ENCODE data around the gene NT5C1A. TPM values are rescaled to one million over a fixed set of nuclear protein-coding genes. Genes with fewer than 3 reads are reported as not detected.

Gene NT5C1A
- total and polyA plus RNA-seq, 4 donors, result not detected

DNA sequence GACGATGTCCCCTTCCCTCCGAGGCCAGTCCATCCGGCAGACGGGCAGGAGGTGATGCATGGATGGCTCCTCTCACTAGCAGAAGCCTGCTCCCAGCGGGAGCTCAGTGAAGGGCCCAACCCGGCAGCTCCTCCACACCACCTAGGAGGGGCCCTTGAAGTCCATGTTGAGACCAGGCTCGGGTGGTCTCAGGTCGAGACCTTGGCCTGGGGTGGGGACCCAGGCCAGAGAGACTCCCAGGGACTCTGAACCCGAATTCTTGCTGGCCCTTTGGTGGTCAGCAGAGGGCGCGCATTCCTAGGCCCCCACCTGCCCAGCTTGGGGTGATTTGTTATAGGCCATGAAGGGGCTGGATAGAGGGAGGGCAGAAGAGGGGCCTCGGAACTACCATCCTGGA is 642 bp upstream of the NT5C1A start:
- peaks cover 3 to 32% (median 19%) of the 10 kb centered on the region in 3 donors for H3K27me3 ChIP-seq (ENCODE audit: control insufficient read depth in 3 of 3, insufficient read depth in 3 of 3, low read length in 2 of 3)
- H3K4me3 ChIP-seq, result no peak overlapping the region
- ATAC-seq (ENCODE audit: insufficient read depth, low FRiP score) (no peak), DNase-seq (no peak)
- peaks cover 0 to 3% (median 0%) of the 10 kb centered on the region in 4 donors for H3K9me3 ChIP-seq (ENCODE audit: control insufficient read depth in 4 of 4, insufficient read depth in 3 of 4, low read length in 3 of 4)
- no peak overlapping the region for H3K27ac ChIP-seq (ENCODE audit: low read depth in 1 of 2, low read length in 1 of 2)
- H3K36me3 ChIP-seq (ENCODE audit: control insufficient read depth in 4 of 4, insufficient read depth in 4 of 4, low read length in 4 of 4), result no peaks in the 10 kb centered on the region
- peaks cover 0 to 12% (median 7%) of the 10 kb centered on the region in 5 donors for H3K4me1 ChIP-seq (ENCODE audit: control insufficient read depth in 5 of 5, insufficient read depth in 5 of 5, low read length in 5 of 5)
- H3K9ac ChIP-seq (ENCODE audit: insufficient read depth in 1 of 2, low read length in 2 of 2), result no peak overlapping the region
- TF ChIP-seq, protein P1, sequence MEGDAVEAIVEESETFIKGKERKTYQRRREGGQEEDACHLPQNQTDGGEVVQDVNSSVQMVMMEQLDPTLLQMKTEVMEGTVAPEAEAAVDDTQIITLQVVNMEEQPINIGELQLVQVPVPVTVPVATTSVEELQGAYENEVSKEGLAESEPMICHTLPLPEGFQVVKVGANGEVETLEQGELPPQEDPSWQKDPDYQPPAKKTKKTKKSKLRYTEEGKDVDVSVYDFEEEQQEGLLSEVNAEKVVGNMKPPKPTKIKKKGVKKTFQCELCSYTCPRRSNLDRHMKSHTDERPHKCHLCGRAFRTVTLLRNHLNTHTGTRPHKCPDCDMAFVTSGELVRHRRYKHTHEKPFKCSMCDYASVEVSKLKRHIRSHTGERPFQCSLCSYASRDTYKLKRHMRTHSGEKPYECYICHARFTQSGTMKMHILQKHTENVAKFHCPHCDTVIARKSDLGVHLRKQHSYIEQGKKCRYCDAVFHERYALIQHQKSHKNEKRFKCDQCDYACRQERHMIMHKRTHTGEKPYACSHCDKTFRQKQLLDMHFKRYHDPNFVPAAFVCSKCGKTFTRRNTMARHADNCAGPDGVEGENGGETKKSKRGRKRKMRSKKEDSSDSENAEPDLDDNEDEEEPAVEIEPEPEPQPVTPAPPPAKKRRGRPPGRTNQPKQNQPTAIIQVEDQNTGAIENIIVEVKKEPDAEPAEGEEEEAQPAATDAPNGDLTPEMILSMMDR (IDR thresholded peaks at IDR 0.05; ENCODE audit: control extremely low read depth, extremely low read depth), result no peak
- WGBS, 2 donors, result 28 to 44% methylated on average over 12 of the region's 12 CpGs

DNA sequence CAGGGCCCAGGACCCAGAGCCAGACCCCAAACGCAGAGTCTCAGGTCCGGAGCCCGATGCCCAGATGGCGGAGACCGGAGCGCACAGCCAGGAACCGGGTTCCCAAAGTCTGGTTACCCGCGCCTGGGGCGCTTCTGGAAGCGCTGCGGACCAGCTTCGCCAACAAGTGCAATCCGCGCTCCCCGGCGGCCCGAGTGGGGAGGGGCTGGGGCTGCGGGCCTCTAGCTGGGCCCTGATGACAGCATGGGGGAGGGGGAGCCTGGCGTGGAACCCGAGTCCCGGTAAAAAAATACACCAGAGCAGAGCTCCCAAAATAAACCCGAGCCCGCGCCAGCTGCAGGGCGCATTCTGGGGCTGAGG is 494 bp downstream of the NT5C1A start:
- Histone ChIP-seq H3K9ac (ENCODE audit: insufficient read depth in 1 of 2, low read length in 2 of 2) (no peak overlapping the region), H3K36me3 (ENCODE audit: control insufficient read depth in 4 of 4, insufficient read depth in 4 of 4, low read length in 4 of 4) (no peaks in the 10 kb centered on the region), H3K4me1 (ENCODE audit: control insufficient read depth in 5 of 5, insufficient read depth in 5 of 5, low read length in 5 of 5) (peaks cover 0 to 12% (median 5%) of the 10 kb centered on the region in 5 donors), H3K27me3 (ENCODE audit: control insufficient read depth in 3 of 3, insufficient read depth in 3 of 3, low read length in 2 of 3) (peaks cover 3 to 33% (median 19%) of the 10 kb centered on the region in 3 donors), H3K27ac (ENCODE audit: low read depth in 1 of 2, low read length in 1 of 2) (peak overlapping the region in 1 of 2 donors; percentile 47), H3K4me3 (no peak overlapping the region), H3K9me3 (ENCODE audit: control insufficient read depth in 4 of 4, insufficient read depth in 3 of 4, low read length in 3 of 4) (peaks cover 0 to 3% (median 0%) of the 10 kb centered on the region in 4 donors)
- TF ChIP-seq, protein P1 (IDR thresholded peaks at IDR 0.05; ENCODE audit: control extremely low read depth, extremely low read depth), result no peak
- 2 to 4% methylated on average over 26 of the region's 26 CpGs for WGBS, 2 donors
- ATAC-seq (ENCODE audit: insufficient read depth, low FRiP score) (no peak), DNase-seq (peak; percentile 27 to 55 (median 41))

DNA sequence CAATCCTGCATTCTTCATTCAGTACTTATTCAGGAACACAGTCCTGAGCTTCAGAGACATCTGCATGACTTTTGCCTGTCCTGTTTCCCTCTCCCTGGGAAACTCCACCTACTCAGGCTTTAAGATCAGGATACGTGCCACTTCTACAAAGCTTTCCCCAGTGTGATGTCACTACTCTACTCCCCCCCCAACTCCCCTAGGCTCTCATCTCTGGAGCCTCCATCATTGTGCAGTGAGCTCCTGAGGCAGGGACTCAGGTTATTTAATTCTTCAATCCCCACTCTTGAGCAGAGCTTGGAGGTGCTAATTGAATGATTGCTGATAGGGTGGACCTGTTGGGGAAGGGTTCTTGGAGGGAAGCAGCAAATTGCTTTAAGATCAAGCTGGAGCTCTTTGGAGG is 1.2 kb downstream of the NT5C1A start:
- H3K36me3 ChIP-seq (ENCODE audit: control insufficient read depth in 4 of 4, insufficient read depth in 4 of 4, low read length in 4 of 4), result no peaks in the 10 kb centered on the region
- H3K4me3 ChIP-seq, result no peak overlapping the region
- no peak for DNase-seq
- 56 to 63% methylated on average over 1 of the region's 1 CpG for WGBS, 2 donors
- no peak overlapping the region for H3K27ac ChIP-seq (ENCODE audit: low read depth in 1 of 2, low read length in 1 of 2)
- H3K9me3 ChIP-seq (ENCODE audit: control insufficient read depth in 4 of 4, insufficient read depth in 3 of 4, low read length in 3 of 4), result peaks cover 0 to 3% (median 0%) of the 10 kb centered on the region in 4 donors
- no peak overlapping the region for H3K9ac ChIP-seq (ENCODE audit: insufficient read depth in 1 of 2, low read length in 2 of 2)
- ATAC-seq (ENCODE audit: insufficient read depth, low FRiP score), result no peak
- peaks cover 0 to 12% (median 5%) of the 10 kb centered on the region in 5 donors for H3K4me1 ChIP-seq (ENCODE audit: control insufficient read depth in 5 of 5, insufficient read depth in 5 of 5, low read length in 5 of 5)
- peaks cover 3 to 36% (median 19%) of the 10 kb centered on the region in 3 donors for H3K27me3 ChIP-seq (ENCODE audit: control insufficient read depth in 3 of 3, insufficient read depth in 3 of 3, low read length in 2 of 3)
- TF ChIP-seq, protein P1 (IDR thresholded peaks at IDR 0.05; ENCODE audit: control extremely low read depth, extremely low read depth), result no peak

DNA sequence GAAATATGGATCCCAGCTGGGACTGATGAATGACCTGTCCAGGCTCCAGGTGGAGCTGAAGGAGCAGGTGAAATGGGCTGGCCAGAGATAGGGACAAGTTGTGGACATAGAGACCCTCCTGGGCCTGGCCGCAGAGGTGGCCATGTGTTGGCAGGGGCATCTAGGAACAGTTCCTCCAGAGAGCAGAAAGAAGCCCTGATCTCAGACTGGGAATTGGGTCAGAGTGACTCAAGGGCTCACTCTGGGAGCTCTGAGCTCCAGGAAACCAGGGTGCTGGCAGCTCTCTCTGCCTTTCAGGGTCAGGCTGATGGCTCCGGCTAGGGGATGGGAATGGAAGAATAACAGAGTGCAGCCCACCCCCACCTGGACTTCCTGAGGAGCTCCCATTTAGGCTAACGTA is 3.0 kb downstream of the NT5C1A start:
- WGBS, 2 donors, result 96 to 97% methylated on average over 3 of the region's 3 CpGs
- TF ChIP-seq, protein P1 (IDR thresholded peaks at IDR 0.05; ENCODE audit: control extremely low read depth, extremely low read depth), result no peak
- ATAC-seq (ENCODE audit: insufficient read depth, low FRiP score), result no peak
- H3K27ac ChIP-seq (ENCODE audit: low read depth in 1 of 2, low read length in 1 of 2), result no peak overlapping the region
- H3K4me3 ChIP-seq, result no peak overlapping the region
- peaks cover 0 to 3% (median 0%) of the 10 kb centered on the region in 4 donors for H3K9me3 ChIP-seq (ENCODE audit: control insufficient read depth in 4 of 4, insufficient read depth in 3 of 4, low read length in 3 of 4)
- H3K9ac ChIP-seq (ENCODE audit: insufficient read depth in 1 of 2, low read length in 2 of 2), result no peak overlapping the region
- no peak for DNase-seq
- peaks cover 3 to 34% (median 19%) of the 10 kb centered on the region in 3 donors for H3K27me3 ChIP-seq (ENCODE audit: control insufficient read depth in 3 of 3, insufficient read depth in 3 of 3, low read length in 2 of 3)
- H3K36me3 ChIP-seq (ENCODE audit: control insufficient read depth in 4 of 4, insufficient read depth in 4 of 4, low read length in 4 of 4), result no peaks in the 10 kb centered on the region
- H3K4me1 ChIP-seq (ENCODE audit: control insufficient read depth in 5 of 5, insufficient read depth in 5 of 5, low read length in 5 of 5), result peaks cover 0 to 12% (median 5%) of the 10 kb centered on the region in 5 donors

Data from lung (tissue), 12 donors.